ENCODE data around the gene SULT1C4.
"Not testable (repeated sequence)": the region's sequence is repeated elsewhere in the genome, so short reads cannot be mapped to it uniquely, and the experiment has no call there.

Gene SULT1C4

GRCh38 chr2:108413711-108414095 is 35.9 kb downstream of the SULT1C4 start:
- no peak for DNase-seq (ENCODE audit: low read depth)

- no peak for DNase-seq (ENCODE audit: low read depth)
Observed at GRCh38 chr2:108414256-108414876, 36.6 kb downstream of the SULT1C4 start.

- no peak for DNase-seq (ENCODE audit: low read depth)
Observed at GRCh38 chr2:108414945-108415344, 37.2 kb downstream of the SULT1C4 start.

- no peak for DNase-seq (ENCODE audit: low read depth)
Observed at GRCh38 chr2:108417254-108417653, 39.5 kb downstream of the SULT1C4 start.

GRCh38 chr2:108418416-108418815 is 40.7 kb downstream of the SULT1C4 start:
- DNase-seq (ENCODE audit: low read depth): no peak

- DNase-seq (ENCODE audit: low read depth): no peak
Observed at GRCh38 chr2:108423067-108423466, 45.3 kb downstream of the SULT1C4 start.

- DNase-seq (ENCODE audit: low read depth): no peak
Observed at GRCh38 chr2:108423502-108424251, 45.9 kb downstream of the SULT1C4 start.

- no peak for DNase-seq (ENCODE audit: low read depth)
Observed at GRCh38 chr2:108428286-108429009, 50.7 kb downstream of the SULT1C4 start.

- DNase-seq (ENCODE audit: low read depth): not testable (repeated sequence)
Observed at GRCh38 chr2:108435578-108435977, 57.8 kb downstream of the SULT1C4 start.

GRCh38 chr2:108436976-108437375 is 59.2 kb downstream of the SULT1C4 start:
- no peak for DNase-seq (ENCODE audit: low read depth)

All from non-pigmented ciliary epithelial cell (primary cell).